CD4-positive, alpha-beta T cell treated with Interleukin-21 for 1 hour (primary cell): ENCODE measurements around the gene TEC.
"Not testable (repeated sequence)": the region's sequence is repeated elsewhere in the genome, so short reads cannot be mapped to it uniquely, and the experiment has no call there.

ENCODE experiments used
- DNase-seq: peaks from one replicate; pipeline ENCODE4 v3.0.0-alpha.2; 2020

TEC gene

GRCh38 chr4:48193921-48194468 lies 75.6 kb downstream of the TEC start:
- no peak for DNase-seq

DNA sequence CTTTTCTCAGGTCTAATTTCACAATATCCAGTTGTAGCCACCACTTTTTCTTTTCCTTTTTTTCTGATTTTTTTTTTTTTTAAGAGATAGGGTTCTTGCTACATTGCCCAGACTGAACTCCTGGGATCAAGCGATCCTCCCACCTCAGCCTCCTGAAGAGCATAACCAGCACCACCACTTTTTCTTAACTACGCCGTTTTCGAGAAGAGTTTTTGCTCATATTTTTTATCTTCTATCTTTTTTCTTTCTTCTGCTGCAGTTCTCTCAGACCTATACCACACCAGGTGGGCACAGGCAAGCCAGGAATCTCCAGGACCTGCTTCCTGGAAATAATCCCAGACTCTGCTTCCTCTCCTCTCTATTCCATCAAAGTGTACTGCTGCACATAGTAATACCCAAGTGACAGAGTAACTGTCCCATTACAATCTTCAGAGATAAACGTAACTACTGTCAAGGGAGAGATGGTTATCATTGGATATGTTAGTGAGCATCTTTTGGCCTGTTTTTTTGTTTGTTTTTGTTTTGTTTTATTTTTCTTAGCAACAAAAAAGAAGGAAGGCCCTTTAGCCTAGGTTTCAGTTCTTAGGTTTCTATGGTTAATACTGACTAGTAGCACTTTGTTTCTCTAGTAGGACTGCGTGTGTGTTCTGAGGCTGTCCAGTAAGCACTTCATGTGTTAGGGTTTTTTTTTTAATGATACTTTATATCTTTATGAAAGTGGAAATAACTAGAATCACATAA lies 76.4 kb downstream of the TEC start:
- DNase-seq, result no peak

DNA sequence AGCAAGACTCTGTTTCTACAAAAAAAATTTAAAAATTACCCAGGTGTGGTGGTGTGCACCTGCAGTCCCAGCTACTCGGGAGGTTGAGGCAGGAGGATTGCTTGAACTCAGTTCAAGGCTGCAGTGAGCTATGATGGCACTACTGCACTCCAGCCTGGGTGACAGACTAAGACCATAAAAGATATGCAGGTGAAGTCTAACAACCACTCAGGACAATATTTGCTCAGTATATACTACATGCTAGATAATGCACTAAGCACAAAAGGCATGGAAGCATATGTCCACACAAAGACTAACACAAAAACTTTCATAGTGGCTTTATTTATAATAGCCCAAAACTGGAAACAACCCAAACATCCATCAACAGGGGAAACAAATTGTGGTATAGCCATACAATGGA lies 77.9 kb downstream of the TEC start:
- no peak for DNase-seq

GRCh38 chr4:48190839-48191238 lies 78.8 kb downstream of the TEC start:
- no peak for DNase-seq

DNA sequence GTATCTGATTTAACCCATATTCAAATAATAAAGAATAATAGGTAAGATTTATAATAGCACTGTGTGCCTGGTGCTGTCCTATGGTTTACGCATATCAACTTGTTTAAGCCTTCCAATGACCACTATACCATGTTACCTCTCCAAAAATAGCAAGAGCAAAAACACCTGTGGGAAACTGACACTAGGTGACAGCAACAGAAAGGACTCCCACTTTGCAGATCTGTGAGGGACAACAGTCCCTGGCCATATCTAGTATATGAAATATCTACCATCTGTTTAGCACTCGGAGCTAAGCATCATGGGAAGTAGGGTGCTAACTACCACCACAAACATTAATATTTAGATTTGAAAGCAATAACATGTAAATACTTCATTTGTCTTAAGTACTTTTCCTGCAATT lies 79.9 kb downstream of the TEC start:
- DNase-seq, result no peak

DNA sequence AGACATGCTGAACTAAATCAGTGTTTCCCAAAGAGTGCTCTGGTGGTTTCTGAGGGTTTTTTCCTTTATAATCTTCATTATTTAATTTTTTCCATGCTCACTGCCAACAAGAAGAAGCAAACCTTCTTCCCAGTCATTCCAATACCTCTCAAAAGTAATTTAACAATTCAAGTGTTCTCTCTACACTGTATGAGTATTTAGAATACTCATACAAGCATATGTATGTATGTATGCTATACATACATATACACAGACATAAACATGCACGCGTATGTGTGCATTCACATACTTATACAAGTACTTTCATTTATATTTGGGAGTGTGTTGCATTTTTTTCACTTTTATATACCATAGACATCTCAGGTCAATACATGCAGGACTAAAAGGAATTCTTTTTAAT lies 81.2 kb downstream of the TEC start:
- DNase-seq, result no peak

- DNase-seq, result no peak
Observed at GRCh38 chr4:48187813-48188212, 81.8 kb downstream of the TEC start.

DNA sequence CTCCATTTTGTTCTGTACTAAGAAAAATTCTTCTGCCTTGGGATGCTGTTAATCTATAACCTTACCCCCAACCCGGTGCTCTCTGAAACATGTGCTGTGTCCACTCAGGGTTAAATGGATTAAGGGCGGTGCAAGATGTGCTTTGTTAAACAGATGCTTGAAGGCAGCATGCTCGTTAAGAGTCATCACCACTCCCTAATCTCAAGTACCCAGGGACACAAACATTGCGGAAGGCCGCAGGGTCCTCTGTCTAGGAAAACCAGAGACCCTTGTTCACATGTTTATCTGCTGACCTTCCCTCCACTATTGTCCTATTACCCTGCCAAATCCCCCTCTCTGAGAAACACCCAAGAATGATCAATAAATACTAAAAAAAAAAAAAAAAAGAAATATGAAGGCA lies 82.6 kb downstream of the TEC start:
- not testable (repeated sequence) for DNase-seq

GRCh38 chr4:48186394-48186793 lies 83.2 kb downstream of the TEC start:
- not testable (repeated sequence) for DNase-seq

- DNase-seq, result no peak
Observed at GRCh38 chr4:48184882-48185281, 84.8 kb downstream of the TEC start.

DNA sequence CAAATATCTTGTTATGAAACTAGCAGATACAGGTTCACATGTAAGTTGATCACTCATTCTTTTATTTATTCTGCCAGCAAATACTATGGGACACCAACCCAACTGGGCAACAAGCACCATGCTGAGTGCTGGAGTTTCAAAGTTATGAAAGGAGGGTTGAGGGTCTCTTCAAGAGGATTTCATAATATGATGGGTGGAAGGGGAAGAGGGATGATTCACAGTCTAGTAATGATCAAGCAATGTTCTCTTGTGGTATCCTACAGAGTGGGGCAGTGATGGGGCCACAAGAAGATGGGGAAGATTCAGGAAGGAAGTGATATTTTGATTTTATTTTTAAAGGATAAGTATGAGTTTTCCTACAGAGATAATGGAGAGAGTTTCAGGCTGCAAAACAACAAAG lies 89.4 kb downstream of the TEC start:
- no peak for DNase-seq

- DNase-seq, result no peak
Observed at GRCh38 chr4:48178931-48179330, 90.7 kb downstream of the TEC start.

- no peak for DNase-seq
Observed at GRCh38 chr4:48175806-48176205, 93.8 kb downstream of the TEC start.

GRCh38 chr4:48175328-48175727 lies 94.3 kb downstream of the TEC start:
- DNase-seq, result no peak

DNA sequence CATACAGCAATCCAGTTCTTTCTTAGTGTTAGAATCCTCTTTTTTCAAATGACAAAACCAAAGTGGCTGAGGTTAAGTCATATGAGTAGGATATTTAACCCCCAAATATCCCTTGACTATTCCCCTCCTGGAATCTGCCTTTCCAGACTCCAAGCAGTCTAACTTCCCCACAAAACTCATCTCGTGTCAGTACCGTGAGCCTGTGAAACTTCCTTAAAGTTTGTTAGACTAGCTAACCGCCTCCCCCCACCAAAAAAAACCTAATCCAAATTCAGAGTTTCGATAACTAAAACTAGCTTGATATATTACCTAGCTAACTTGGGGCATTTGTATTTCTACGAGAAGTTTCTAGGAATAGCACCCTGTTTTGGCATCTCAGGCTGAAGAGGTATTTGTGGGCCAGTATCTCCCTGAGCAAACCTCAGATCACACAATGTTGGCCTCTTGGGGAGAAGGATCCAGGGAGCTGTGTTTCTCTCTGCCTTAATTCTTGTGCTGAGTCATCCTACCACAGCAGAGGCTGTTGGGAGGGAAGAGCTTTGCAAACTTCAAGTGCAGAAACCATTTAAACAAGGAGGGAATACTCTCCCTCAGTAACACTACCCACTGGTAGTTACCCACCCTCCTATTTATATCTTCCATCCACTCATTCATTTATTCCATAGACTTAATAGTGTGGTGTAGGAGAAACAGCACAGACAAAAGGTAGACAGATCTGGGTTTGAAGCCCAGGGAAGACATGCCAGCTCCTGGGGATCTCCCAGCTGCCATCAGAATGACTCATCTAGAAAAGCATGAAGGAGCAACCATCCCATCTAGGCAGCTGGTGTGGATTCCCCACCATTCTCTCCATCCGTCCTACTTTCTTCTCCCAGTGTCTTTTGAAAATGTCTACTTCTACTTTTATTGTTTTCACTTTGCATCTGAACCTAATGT lies 96.3 kb downstream of the TEC start:
- no peak for DNase-seq

DNA sequence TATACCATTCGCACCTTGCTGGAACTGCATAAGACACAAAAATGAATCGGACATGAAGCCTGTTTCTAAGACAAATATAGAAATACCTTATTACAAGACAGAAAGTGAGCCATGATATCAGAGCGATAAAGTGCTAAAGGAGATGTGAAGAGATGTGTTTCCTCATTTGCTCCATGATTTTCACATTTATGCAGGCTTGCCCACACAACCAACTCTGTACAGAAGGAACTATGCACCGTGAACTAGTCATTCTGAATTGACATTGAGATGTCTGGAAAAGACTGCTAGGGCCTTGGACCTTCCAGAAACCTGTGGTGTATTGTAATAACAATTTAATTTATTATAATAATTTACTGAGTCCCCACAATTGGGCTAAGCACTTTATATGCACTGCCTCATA lies 97.0 kb downstream of the TEC start:
- no peak for DNase-seq

DNA sequence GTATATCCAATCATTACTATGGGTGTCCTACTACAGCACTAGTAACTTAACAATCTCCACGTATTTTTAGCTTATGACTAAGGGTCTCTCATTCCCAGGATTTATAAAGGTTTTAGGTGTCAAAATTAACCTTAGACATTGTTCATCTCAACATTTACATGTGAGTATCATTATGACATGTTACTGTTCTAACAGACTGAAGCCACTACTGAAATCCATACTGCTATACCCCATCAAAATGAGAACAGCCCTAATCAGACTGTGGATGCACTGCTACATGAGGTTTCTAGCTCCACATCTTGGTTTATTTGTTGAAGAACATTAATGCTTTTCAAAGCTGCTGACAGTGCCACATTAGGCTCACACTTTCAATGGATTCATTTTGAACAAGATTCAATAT lies 100.0 kb downstream of the TEC start:
- DNase-seq, result no peak

- no peak for DNase-seq
Observed at GRCh38 chr4:48167538-48168263, 101.9 kb downstream of the TEC start.

DNA sequence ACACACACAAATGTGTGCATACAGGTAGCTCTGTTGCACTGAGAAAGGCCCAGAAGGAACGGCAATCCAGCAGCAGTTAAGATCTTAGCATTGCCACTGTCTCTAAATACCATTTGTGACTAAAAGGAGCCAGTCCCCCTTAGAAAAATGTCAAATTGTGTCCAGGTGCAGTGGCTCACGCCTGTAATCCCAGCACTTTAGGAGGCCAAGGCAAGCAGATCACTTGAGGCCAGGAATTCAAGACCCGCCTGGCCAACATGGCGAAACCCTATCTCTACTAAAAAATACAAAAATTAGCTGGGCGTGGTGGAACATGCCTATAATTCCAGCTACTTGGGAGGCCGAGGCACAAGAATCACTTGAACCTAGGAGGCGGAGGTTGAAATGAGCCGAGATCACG lies 105.1 kb downstream of the TEC start:
- DNase-seq, result not testable (repeated sequence)

DNA sequence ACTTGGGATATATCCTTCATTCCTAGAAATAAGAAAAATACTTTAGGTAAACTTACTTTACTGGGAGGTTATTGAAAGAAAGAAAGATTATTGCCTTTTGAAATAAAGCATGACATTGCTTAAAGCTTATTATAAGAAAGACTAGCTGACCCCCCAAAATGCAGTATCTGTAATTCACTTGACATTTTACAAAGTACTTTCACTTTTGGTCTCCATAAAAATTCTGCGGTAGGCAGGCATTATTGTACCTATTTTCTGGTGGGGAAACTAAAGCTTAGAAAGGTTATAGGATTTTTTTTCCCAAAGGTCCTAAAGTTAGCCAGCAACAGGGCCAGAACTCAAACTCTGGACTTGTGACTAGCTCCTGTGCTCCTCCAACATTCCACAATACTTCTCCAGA lies 105.9 kb downstream of the TEC start:
- no peak for DNase-seq

GRCh38 chr4:48162162-48162561 lies 107.5 kb downstream of the TEC start:
- DNase-seq, result no peak

- no peak for DNase-seq
Observed at GRCh38 chr4:48157271-48157670, 112.4 kb downstream of the TEC start.

DNA sequence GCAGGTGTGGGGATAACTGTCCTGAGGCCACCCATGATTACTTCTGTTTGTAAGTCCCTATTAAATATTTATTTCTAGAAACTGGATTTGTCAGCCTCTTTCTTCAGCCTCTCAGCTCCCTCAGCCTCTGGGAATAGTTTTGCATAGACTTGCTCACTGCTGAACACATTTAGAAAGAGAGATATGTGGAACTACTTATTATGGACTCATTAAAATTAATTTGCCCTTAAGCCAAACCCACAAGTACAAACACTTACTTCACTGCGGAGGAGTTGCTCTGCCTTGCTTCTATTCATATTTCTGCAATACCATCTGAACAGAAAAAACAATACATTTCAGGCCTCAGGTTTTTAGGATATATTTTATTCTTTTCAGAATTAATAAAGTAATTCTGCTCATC lies 113.2 kb downstream of the TEC start:
- no peak for DNase-seq
